Measurements from ENCODE around the gene TRAF1. TPM values are rescaled to one million over a fixed set of nuclear protein-coding genes. Genes with fewer than 3 reads are reported as not detected.

Gene TRAF1
- total and polyA plus RNA-seq, 10 of the 15 experiments (the other 5 are each of a cell fraction or from before 2014, with no cell fraction given), result 13.8 to 163 (median 128) TPM

GRCh38 chr9:120915854-120916470 lies 10.6 kb downstream of the TRAF1 start:
- intact Hi-C loops (cut with micrococcal nuclease; ENCODE audit: unreplicated experiment), result no loop called here
- no peak for TF ChIP-seq MTA3 (IDR thresholded peaks at IDR 0.05; ENCODE audit: borderline replicate concordance, low read length)
- no peak for TF ChIP-seq MEF2B (IDR thresholded peaks at IDR 0.05; ENCODE audit: partially characterized antibody, poor library complexity, severe bottlenecking)
- TF ChIP-seq POLR2A (IDR thresholded peaks at IDR 0.05; ENCODE audit: low read depth, low read length), result peak; percentile 18; the same call in 1 of the 2 replicates
- TF ChIP-seq SPI1 (IDR thresholded peaks at IDR 0.05; ENCODE audit: borderline replicate concordance, insufficient read depth, low read depth, low read length), result no peak
- TF ChIP-seq ZBTB33 (IDR thresholded peaks at IDR 0.05), result no peak
- no peak for TF ChIP-seq ASH2L (IDR thresholded peaks at IDR 0.05; ENCODE audit: borderline replicate concordance, low read depth)
- no peak for TF ChIP-seq PAX8 (IDR thresholded peaks at IDR 0.05)
- no peak for TF ChIP-seq WRNIP1 (IDR thresholded peaks at IDR 0.05; ENCODE audit: borderline replicate concordance, low read depth, low read length)
- no peak for TF ChIP-seq SKIL (IDR thresholded peaks at IDR 0.05; ENCODE audit: low read depth, poor library complexity, severe bottlenecking)
- no peak for TF ChIP-seq E2F8 (IDR thresholded peaks at IDR 0.05; ENCODE audit: low read depth, partially characterized antibody)
- no peak for TF ChIP-seq REST (IDR thresholded peaks at IDR 0.05; ENCODE audit: low read depth, low read length)
- TF ChIP-seq STAT1 (conservative IDR thresholded peaks at IDR 0.05), result no peak

More at GRCh38 chr9:120915854-120916470, 10.6 kb downstream of the TRAF1 start:
- FAIRE-seq (no peak), DNase-seq (ENCODE audit: low read depth, low spot score) (no peak), ATAC-seq (peak; percentile 13; the same call in 2 of the 3 replicates)
- Histone ChIP-seq H2AFZ (ENCODE audit: control insufficient read depth, low read depth, low read length) (no peak overlapping the region), H3K36me3 (ENCODE audit: control insufficient read depth in 2 of 2, insufficient read depth in 2 of 2, low read length in 1 of 2) (peaks cover 41 to 59% of the 10 kb centered on the region in 2 experiments), H4K20me1 (ENCODE audit: control insufficient read depth, insufficient read depth) (no peaks in the 10 kb centered on the region), H3K9me3 (replicated peaks; ENCODE audit: control insufficient read depth, insufficient read depth, low read length) (peaks cover 2% of the 10 kb centered on the region; the same call in 1 of the 3 replicates), H3K27me3 (replicated peaks in 1 of 2; ENCODE audit: control insufficient read depth in 2 of 2, insufficient read depth in 2 of 2, low read length in 1 of 2) (no peaks in the 10 kb centered on the region), H3K4me1 (ENCODE audit: control insufficient read depth, insufficient read depth, low read length) (peaks cover 19% of the 10 kb centered on the region), H3K4me2 (ENCODE audit: control insufficient read depth, insufficient read depth) (no peak overlapping the region), H3K4me3 (no peak overlapping the region), H3K79me2 (ENCODE audit: control insufficient read depth, insufficient read depth, low read length) (peaks cover 55% of the 10 kb centered on the region), H3K27ac (ENCODE audit: control insufficient read depth, insufficient read depth) (no peak overlapping the region), H3K9ac (ENCODE audit: control insufficient read depth, insufficient read depth, low read length) (no peak overlapping the region)
- SMC1A ChIA-PET (ENCODE audit: uncharacterized antibody, unreplicated experiment), result interaction anchor here (0.8 to 26.1 kb wide), 8 partner anchors 9 to 260 kb away, joined by 3 to 522 read pairs (median 8); no protein-coding TSS in a partner anchor
- WGBS (ENCODE audit: insufficient coverage, insufficient replicate concordance, low lambda C conversion rate, missing lambda C conversion rate), result 47% methylated on average over 5 of the region's 5 CpGs
- BruUV-seq (replicated peaks), result no TSS peak
- CTCF ChIA-PET, result interaction anchor here (0.6 to 3.4 kb wide), 11 partner anchors 9 to 162 kb away, joined by 3 to 19 read pairs (median 3); no protein-coding TSS in a partner anchor
- in situ Hi-C loops (cut with MboI), result no loop called here
- POLR2A ChIA-PET, result interaction anchor here (0.6 to 11.5 kb wide), 8 partner anchors 9 to 27 kb away, joined by 3 to 224 read pairs (median 6); no protein-coding TSS in a partner anchor
- RAD21 ChIA-PET (ENCODE audit: unreplicated experiment), result interaction anchor here (0.8 to 11.9 kb wide), 5 partner anchors 8 to 38 kb away, joined by 3 to 196 read pairs (median 3); partner anchors contain the start of gene PHF19
